Transverse colon (tissue), 4 donors: ENCODE data around the gene TRMU. TPM values are rescaled to one million over a fixed set of nuclear protein-coding genes. Genes with fewer than 3 reads are reported as not detected.

Experiments used
- DNase-seq: peaks from one replicate; pipeline ENCODE4 v3.0.0-alpha.2; 2019
- H3K27ac ChIP-seq, 4 donors: fragments of 200-600 bp; sonication (generic); 2 replicates each; pipeline ENCODE4 v1.5.1; 2016 to 2018; ENCODE audit warnings: inconsistent platforms in 4 of 4
- H3K27me3 ChIP-seq: fragments of 200-600 bp; sonication (generic); 2 replicates; pipeline ENCODE4 v1.5.1; 2017; ENCODE audit warnings: inconsistent platforms
- H3K36me3 ChIP-seq, 4 donors: fragments of 200-600 bp; sonication (generic); 2 replicates each; pipeline ENCODE4 v1.5.1; 2017 to 2019; ENCODE audit warnings: inconsistent platforms in 4 of 4
- H3K4me1 ChIP-seq, 4 donors: fragments of 200-600 bp; sonication (generic); 2 replicates each; pipeline ENCODE4 v1.5.1; 2017 to 2020; ENCODE audit warnings: inconsistent platforms in 4 of 4
- H3K4me3 ChIP-seq, 4 donors: fragments of 200-600 bp; sonication (generic); 1 replicate in 1 of 4; 2 replicates in 3 of 4; pipeline versions ENCODE4 v1.5.1 to v1.6.1; 2017 to 2019; ENCODE audit warnings: inconsistent platforms in 4 of 4
- H3K9me3 ChIP-seq, 2 donors: fragments of 200-600 bp; sonication (generic); 2 replicates each; pipeline ENCODE4 v1.5.1; 2017 to 2019; ENCODE audit warnings: inconsistent platforms in 2 of 2
- EP300 ChIP-seq: sonication (generic); formaldehyde crosslinking; IDR thresholded peaks from one replicate; pipeline ENCODE4 v1.6.1; 2017; ENCODE audit warnings: antibody characterized with exemption, low read depth
- POLR2A ChIP-seq: fragments of 450-650 bp; IDR thresholded peaks from one replicate; pipeline ENCODE4 v1.6.1; 2016; ENCODE audit warnings: antibody characterized with exemption, mild to moderate bottlenecking, moderate library complexity
- POLR2AphosphoS5 ChIP-seq, 3 donors: sonication (generic); formaldehyde crosslinking; IDR thresholded peaks; one replicate each; pipeline ENCODE4 v1.6.1; 2016; ENCODE audit warnings: antibody characterized with exemption in 3 of 3
- WGBS, 2 donors: methylation state at CpG; one replicate each; pipeline ENCODE4 v1.1.5; 2018; ENCODE audit warnings: low coverage in 1 of 2; 5-methylcytosine and 5-hydroxymethylcytosine counted together
- in situ Hi-C, 4 donors: fragments of 200-750 bp; cut with MboI; loops; one replicate each; pipeline versions ENCODE4 v1.15.0 to v1.15.1; 2017; ENCODE audit warnings: low sequenced_read_pairs in 3 of 4, low pct_ligation_motif_present in 1 of 4, low pct_unique_long_range_greater_than_20kb in 1 of 4
- intact Hi-C: fragments of 100-400 bp; cut with DNase I; formaldehyde crosslinking; loops from one replicate; pipeline ENCODE4 v1.15.1; 2023; ENCODE audit warnings: low total_unique reads
- total RNA-seq, 4 donors: library from RNA; depleted of rRNA; stranded (reverse); fragments of >200 nt; gene quantifications; one replicate each; pipeline ENCODE4 v1.1.0, GENCODE V29; 2016
- TF ChIP-seq, protein P1 (sequence below), 5 experiments: fragments of 200-600 bp in 3 of 5; fragments of 450-650 bp in 2 of 5; sonication (generic) in 3 of 5; IDR thresholded peaks; 1 replicate in 2 of 5; 2 replicates in 3 of 5; pipeline ENCODE4 v1.5.1; 2016 to 2017; ENCODE audit warnings: antibody characterized with exemption in 5 of 5, inconsistent platforms in 3 of 5, mild to moderate bottlenecking in 2 of 5, moderate library complexity in 1 of 5

The TRMU gene
- total RNA-seq, 4 donors from 2014 or later, result 33.7 to 90.0 (median 38.5) TPM

DNA sequence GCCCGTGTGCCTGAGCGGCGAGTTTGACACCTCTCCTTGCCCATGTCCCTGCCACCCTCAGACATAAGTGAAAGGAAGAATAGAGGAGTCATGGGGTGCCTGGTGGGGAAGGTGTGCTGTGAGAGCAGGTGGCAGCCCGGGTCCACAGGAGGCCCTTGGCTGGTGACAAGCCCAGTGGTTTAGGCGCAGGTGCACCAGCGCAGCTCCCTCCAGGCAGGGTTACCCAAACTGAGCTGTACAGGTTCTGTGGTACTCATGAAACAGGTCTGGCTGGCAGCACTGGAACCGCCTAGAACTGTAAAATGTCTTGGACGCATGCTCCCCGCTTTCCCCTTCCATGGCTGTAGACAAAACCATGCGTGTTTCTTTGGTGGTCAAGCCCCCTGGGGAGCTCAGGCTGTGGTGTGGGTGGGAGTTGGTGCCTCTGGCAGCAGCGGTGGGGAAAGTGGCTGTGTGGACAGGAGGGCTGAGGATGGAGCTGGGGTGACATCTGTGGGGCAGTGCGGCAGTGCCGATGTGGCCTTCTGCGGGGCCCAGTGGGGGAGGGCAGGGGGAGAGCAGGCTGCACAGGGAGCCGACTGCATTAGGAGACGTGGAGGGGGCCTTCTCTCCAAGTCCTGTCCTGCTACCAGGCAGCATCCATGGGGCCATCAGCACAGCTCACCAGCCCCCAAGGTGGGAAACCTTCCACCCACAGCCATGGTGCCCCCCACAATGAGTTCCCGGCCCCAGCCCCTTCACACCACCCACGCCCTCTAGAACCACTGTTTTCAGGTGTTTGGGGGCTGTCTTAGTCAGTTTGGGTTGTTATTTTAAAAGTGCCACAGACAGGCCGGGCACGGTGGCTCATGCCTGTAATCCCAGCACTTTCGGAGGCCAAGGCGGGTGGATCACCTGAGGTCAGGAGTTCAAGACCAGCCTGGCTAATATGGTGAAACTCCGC lies 44.4 kb upstream of the TRMU start:
- no peak for DNase-seq
- H3K4me3 ChIP-seq, result no peak overlapping the region
- H3K27ac ChIP-seq, result no peak overlapping the region
- no peak for TF ChIP-seq POLR2AphosphoS5 (IDR thresholded peaks at IDR 0.05)
- no peak for TF ChIP-seq POLR2A
- TF ChIP-seq EP300, result no peak
- TF ChIP-seq, protein P1, sequence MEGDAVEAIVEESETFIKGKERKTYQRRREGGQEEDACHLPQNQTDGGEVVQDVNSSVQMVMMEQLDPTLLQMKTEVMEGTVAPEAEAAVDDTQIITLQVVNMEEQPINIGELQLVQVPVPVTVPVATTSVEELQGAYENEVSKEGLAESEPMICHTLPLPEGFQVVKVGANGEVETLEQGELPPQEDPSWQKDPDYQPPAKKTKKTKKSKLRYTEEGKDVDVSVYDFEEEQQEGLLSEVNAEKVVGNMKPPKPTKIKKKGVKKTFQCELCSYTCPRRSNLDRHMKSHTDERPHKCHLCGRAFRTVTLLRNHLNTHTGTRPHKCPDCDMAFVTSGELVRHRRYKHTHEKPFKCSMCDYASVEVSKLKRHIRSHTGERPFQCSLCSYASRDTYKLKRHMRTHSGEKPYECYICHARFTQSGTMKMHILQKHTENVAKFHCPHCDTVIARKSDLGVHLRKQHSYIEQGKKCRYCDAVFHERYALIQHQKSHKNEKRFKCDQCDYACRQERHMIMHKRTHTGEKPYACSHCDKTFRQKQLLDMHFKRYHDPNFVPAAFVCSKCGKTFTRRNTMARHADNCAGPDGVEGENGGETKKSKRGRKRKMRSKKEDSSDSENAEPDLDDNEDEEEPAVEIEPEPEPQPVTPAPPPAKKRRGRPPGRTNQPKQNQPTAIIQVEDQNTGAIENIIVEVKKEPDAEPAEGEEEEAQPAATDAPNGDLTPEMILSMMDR (IDR thresholded peaks at IDR 0.05), result no peak
- intact Hi-C loops, result no loop called here
- H3K4me1 ChIP-seq, result peaks cover 6 to 13% (median 7%) of the 10 kb centered on the region in 4 donors
- no peaks in the 10 kb centered on the region for H3K27me3 ChIP-seq
- H3K36me3 ChIP-seq, result peaks cover 0 to 15% (median 7%) of the 10 kb centered on the region in 4 donors
- in situ Hi-C loops, result loop anchor here in 1 of 4 donors (10.0 kb wide), 1 partner anchor 146 kb away; no protein-coding TSS in a partner anchor
- WGBS, 2 donors, result 94% methylated on average over 23 of the region's 23 CpGs; no CpG with 5 or more reads in 1 of the 2 donors
- H3K9me3 ChIP-seq, result no peaks in the 10 kb centered on the region

DNA sequence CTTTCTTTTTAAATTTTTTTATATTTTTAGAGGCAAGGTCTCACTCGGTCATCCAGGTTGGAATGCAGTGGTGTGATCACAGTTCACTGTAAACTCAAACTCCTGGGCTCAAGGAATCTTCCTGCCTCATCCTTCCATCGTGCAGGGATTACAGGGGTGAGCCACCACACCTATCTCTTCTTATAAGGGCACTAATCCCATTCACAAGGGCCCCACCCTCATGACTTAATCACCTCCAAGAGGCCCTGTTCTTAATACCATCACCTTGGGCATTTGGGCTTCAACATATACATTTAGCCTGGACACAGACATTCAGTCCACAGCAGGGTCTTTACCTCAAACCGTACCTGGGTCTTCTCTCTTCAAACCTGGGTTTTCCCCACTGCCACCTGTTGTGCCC lies 43.3 kb upstream of the TRMU start:
- Histone ChIP-seq H3K27ac (peak overlapping the region in 2 of 4 donors; percentile 33 to 39), H3K9me3 (no peaks in the 10 kb centered on the region), H3K4me1 (peaks cover 10 to 19% (median 14%) of the 10 kb centered on the region in 4 donors), H3K27me3 (no peaks in the 10 kb centered on the region), H3K4me3 (no peak overlapping the region), H3K36me3 (peaks cover 0 to 15% (median 6%) of the 10 kb centered on the region in 4 donors)
- TF ChIP-seq EP300 (no peak), POLR2AphosphoS5 (IDR thresholded peaks at IDR 0.05) (no peak), POLR2A (no peak)
- TF ChIP-seq, protein P1 (IDR thresholded peaks at IDR 0.05), result no peak
- in situ Hi-C loops, result loop anchor here in 1 of 4 donors (10.0 kb wide), 1 partner anchor 147 kb away; no protein-coding TSS in a partner anchor
- intact Hi-C loops, result no loop called here
- no peak for DNase-seq
- 92% methylated on average over 3 of the region's 3 CpGs; no CpG with 5 or more reads in 1 of the 2 donors for WGBS, 2 donors

DNA sequence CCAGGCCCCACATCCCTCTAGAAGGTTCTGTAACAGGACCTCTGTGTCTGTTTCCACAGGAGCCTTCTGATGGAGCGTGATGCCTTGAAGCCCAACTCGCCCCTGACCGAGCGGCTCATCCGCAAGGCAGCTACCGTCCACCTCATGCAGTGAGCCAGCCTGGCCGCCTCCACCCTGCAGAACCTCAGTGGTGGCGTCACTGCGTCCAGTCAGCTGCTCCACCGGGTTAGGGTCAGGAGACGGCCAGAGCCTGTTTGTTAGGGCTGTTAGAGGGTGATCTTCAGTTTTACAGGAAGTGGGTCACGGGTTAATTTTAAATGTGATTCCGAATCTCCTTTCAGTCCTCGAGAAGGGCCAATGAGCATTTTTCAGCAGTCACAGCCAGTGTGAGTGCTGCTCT lies 42.8 kb upstream of the TRMU start:
- no peak overlapping the region for H3K4me3 ChIP-seq
- peaks cover 0 to 15% (median 6%) of the 10 kb centered on the region in 4 donors for H3K36me3 ChIP-seq
- H3K27ac ChIP-seq, result peak overlapping the region in 2 of 4 donors; percentile 33 to 39
- in situ Hi-C loops, result loop anchor here in 1 of 4 donors (10.0 kb wide), 1 partner anchor 148 kb away; no protein-coding TSS in a partner anchor
- intact Hi-C loops, result no loop called here
- 91% methylated on average over 13 of the region's 14 CpGs; no CpG with 5 or more reads in 1 of the 2 donors for WGBS, 2 donors
- H3K27me3 ChIP-seq, result no peaks in the 10 kb centered on the region
- H3K9me3 ChIP-seq, result no peaks in the 10 kb centered on the region
- TF ChIP-seq POLR2AphosphoS5 (IDR thresholded peaks at IDR 0.05), result no peak
- TF ChIP-seq EP300, result no peak
- TF ChIP-seq, protein P1 (IDR thresholded peaks at IDR 0.05), result no peak
- TF ChIP-seq POLR2A, result no peak
- H3K4me1 ChIP-seq, result peaks cover 15 to 20% (median 17%) of the 10 kb centered on the region in 4 donors
- DNase-seq, result peak; percentile 32

DNA sequence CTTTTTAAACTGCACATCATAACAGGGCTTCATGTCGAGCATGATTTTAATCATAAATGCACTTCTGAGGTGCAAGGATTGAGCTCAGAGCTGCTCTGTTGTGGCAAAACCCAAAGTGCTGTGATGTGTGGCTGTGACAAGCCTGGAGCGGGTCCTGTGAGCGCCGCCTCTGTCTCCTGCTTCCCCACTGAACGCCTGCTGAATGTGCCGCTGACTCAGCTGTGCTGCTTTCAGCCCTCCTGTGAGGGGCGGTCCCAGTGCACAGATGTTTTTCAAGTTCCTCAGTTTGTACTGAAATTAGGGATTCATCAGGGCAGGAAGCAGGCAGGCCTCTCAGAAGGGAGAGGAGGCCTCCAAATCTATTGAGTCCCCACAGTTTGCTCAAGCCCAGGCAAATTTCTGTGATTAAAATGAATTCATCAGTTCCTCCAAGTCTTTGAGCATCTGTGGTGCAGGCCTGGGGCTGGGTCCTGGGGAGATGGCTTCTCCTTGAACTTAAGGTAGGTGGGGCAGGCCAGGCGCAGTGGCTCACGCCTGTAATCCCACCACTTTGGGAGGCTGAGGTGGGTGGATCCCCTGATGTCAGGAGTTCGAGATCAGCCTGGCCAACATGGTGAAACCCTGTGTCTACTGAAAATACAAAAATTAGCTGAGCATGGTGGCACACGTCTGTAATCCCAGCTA lies 41.8 kb upstream of the TRMU start:
- in situ Hi-C loops, result loop anchor here in 1 of 4 donors (10.0 kb wide), 1 partner anchor 149 kb away; no protein-coding TSS in a partner anchor
- TF ChIP-seq, protein P1 (IDR thresholded peaks at IDR 0.05), result no peak
- TF ChIP-seq POLR2A (no peak), POLR2AphosphoS5 (IDR thresholded peaks at IDR 0.05) (peak in 1 of 3 donors; percentile 36)
- Histone ChIP-seq H3K27me3 (no peaks in the 10 kb centered on the region), H3K4me1 (peaks cover 16 to 22% (median 17%) of the 10 kb centered on the region in 4 donors), H3K36me3 (peaks cover 0 to 15% (median 6%) of the 10 kb centered on the region in 4 donors), H3K4me3 (no peak overlapping the region), H3K27ac (peak overlapping the region in 2 of 4 donors; percentile 3 to 39), H3K9me3 (no peaks in the 10 kb centered on the region)
- peak; percentile 45 for DNase-seq
- WGBS, 2 donors, result 91% methylated on average over 11 of the region's 11 CpGs; no CpG with 5 or more reads in 1 of the 2 donors
- intact Hi-C loops, result no loop called here
